ENCODE measurements around the gene NXT2. TPM values are rescaled to one million over a fixed set of nuclear protein-coding genes. Genes with fewer than 3 reads are reported as not detected.
A peak's percentile ranks its signal among the peaks of the same experiment; 100 is the strongest.

The NXT2 gene
- total RNA-seq, 4 donors from 2014 or later, result 5.0 to 12.6 (median 11.6) TPM

- no peaks in the 10 kb centered on the region for H3K9me3 ChIP-seq
- H3K36me3 ChIP-seq, result no peaks in the 10 kb centered on the region
- no peak overlapping the region for H3K27ac ChIP-seq
- H3K4me1 ChIP-seq, result no peaks in the 10 kb centered on the region
- intact Hi-C loops (cut with DNase I), result no loop called here
- DNase-seq, result no peak
- TF ChIP-seq CTCF (IDR thresholded peaks at IDR 0.05) (no peak), POLR2A (IDR thresholded peaks at IDR 0.05) (no peak)
- H3K4me3 ChIP-seq, result no peak overlapping the region
- H3K27me3 ChIP-seq, result no peaks in the 10 kb centered on the region
These were observed 27.7 kb upstream of the NXT2 start for GRCh38 chrX:109508915-109509314.

GRCh38 chrX:109511113-109511512, 25.5 kb upstream of the NXT2 start:
- H3K9me3 ChIP-seq, result no peaks in the 10 kb centered on the region
- 65 to 75% methylated on average over 1 of the region's 1 CpG for WGBS, 2 donors
- no peaks in the 10 kb centered on the region for H3K27me3 ChIP-seq
- H3K4me1 ChIP-seq, result no peaks in the 10 kb centered on the region
- intact Hi-C loops (cut with DNase I), result no loop called here
- no peak overlapping the region for H3K27ac ChIP-seq
- no peak overlapping the region for H3K4me3 ChIP-seq
- H3K36me3 ChIP-seq, result no peaks in the 10 kb centered on the region
- no peak for DNase-seq
- no peak for TF ChIP-seq CTCF (IDR thresholded peaks at IDR 0.05)
- TF ChIP-seq POLR2A (IDR thresholded peaks at IDR 0.05), result no peak

GRCh38 chrX:109519001-109519400, 17.6 kb upstream of the NXT2 start:
- Histone ChIP-seq H3K9me3 (no peaks in the 10 kb centered on the region), H3K4me1 (no peaks in the 10 kb centered on the region), H3K27me3 (no peaks in the 10 kb centered on the region), H3K4me3 (no peak overlapping the region), H3K36me3 (no peaks in the 10 kb centered on the region), H3K27ac (no peak overlapping the region)
- 91 to 94% methylated on average over 1 of the region's 1 CpG for WGBS, 2 donors
- DNase-seq, result no peak
- intact Hi-C loops (cut with DNase I), result no loop called here
- TF ChIP-seq CTCF (IDR thresholded peaks at IDR 0.05) (no peak), POLR2A (IDR thresholded peaks at IDR 0.05) (no peak)

GRCh38 chrX:109533005-109533404, 3.6 kb upstream of the NXT2 start:
- WGBS, 2 donors, result 22 to 41% methylated on average over 1 of the region's 1 CpG
- no peaks in the 10 kb centered on the region for H3K9me3 ChIP-seq
- DNase-seq, result no peak
- no peaks in the 10 kb centered on the region for H3K36me3 ChIP-seq
- H3K27ac ChIP-seq, result no peak overlapping the region
- peaks cover 0 to 5% (median 0%) of the 10 kb centered on the region in 4 donors for H3K27me3 ChIP-seq
- peaks cover 0 to 21% (median 0%) of the 10 kb centered on the region in 3 donors for H3K4me1 ChIP-seq
- no peak overlapping the region for H3K4me3 ChIP-seq
- intact Hi-C loops (cut with DNase I), result no loop called here
- TF ChIP-seq POLR2A (IDR thresholded peaks at IDR 0.05) (no peak), CTCF (IDR thresholded peaks at IDR 0.05) (no peak)

GRCh38 chrX:109533631-109534030, 3.0 kb upstream of the NXT2 start:
- intact Hi-C loops (cut with DNase I), result no loop called here
- WGBS, 2 donors, result 22 to 25% methylated on average over 2 of the region's 2 CpGs
- H3K27ac ChIP-seq, result peak overlapping the region in 1 of 4 donors; percentile 21
- H3K36me3 ChIP-seq, result no peaks in the 10 kb centered on the region
- H3K4me1 ChIP-seq, result peaks cover 0 to 27% (median 0%) of the 10 kb centered on the region in 3 donors
- TF ChIP-seq CTCF (IDR thresholded peaks at IDR 0.05), result no peak
- TF ChIP-seq POLR2A (IDR thresholded peaks at IDR 0.05), result no peak
- H3K4me3 ChIP-seq, result no peak overlapping the region
- DNase-seq, result no peak
- no peaks in the 10 kb centered on the region for H3K9me3 ChIP-seq
- H3K27me3 ChIP-seq, result peaks cover 0 to 5% (median 0%) of the 10 kb centered on the region in 4 donors
